SK-N-SH (cell line): ENCODE data around the gene ZSCAN9. TPM values are rescaled to one million over a fixed set of nuclear protein-coding genes. Genes with fewer than 3 reads are reported as not detected.
A peak's percentile ranks its signal among the peaks of the same experiment; 100 is the strongest.

Experiments
- CTCF ChIA-PET: fragments of 300-600, 350-600 bp; formaldehyde crosslinking; extraction: SDS; loops from one replicate; lab custom pipeline; 2021; lab: Yijun Ruan, JAX
- POLR2A ChIA-PET: fragments of 350-600 bp; sonication (Branson Sonifier 250); formaldehyde crosslinking; extraction: SDS; loops from one replicate; lab custom pipeline; 2020; ENCODE audit warnings: antibody characterized with exemption, inconsistent platforms; lab: Yijun Ruan, JAX
- DNase-seq: peaks from one replicate; pipeline ENCODE4 v3.0.0; 2012
- H2AFZ ChIP-seq: fragments of 200-600 bp; sonication (generic); 2 replicates; pipeline ENCODE4 v1.8.1; 2016; ENCODE audit warnings: antibody characterized with exemption, mild to moderate bottlenecking, low read depth
- H3F3A ChIP-seq: fragments of 200-600 bp; sonication (generic); replicated peaks from 2 replicates; pipeline ENCODE3; 2016; ENCODE audit warnings: antibody characterized with exemption, mild to moderate bottlenecking; ENCODE audit not compliant: insufficient read depth
- H3K27ac ChIP-seq, 2 experiments: fragments of 200-500 bp in 1 of 2; fragments of 200-600 bp in 1 of 2; sonication (Bioruptor generic) in 1 of 2; sonication (generic), shearing (Covaris generic) in 1 of 2; 2 replicates each; pipeline versions ENCODE4 v1.5.1 to v1.6.1; 2014 to 2016; ENCODE audit warnings: low read depth in 2 of 2, inconsistent platforms in 1 of 2, low read length in 1 of 2, mild to moderate bottlenecking in 1 of 2, mixed read lengths in 1 of 2
- H3K27me3 ChIP-seq: fragments of 200-600 bp; sonication (generic), shearing (Covaris generic); 2 replicates; pipeline ENCODE4 v1.6.1; 2016; ENCODE audit warnings: mixed run types; ENCODE audit not compliant: insufficient read depth
- H3K36me3 ChIP-seq, 2 experiments: fragments of 200-500 bp in 1 of 2; fragments of 200-600 bp in 1 of 2; sonication (Bioruptor generic) in 1 of 2; sonication (generic) in 1 of 2; replicated peaks in 1 of 2; 2 replicates each; pipeline versions ENCODE3 to v1.5.1; 2014 to 2016; ENCODE audit warnings: low read length in 1 of 2, mild to moderate bottlenecking in 1 of 2; ENCODE audit not compliant: insufficient read depth in 2 of 2, control insufficient read depth in 1 of 2
- H3K4me1 ChIP-seq, 2 experiments: fragments of 200-500 bp in 1 of 2; fragments of 200-600 bp in 1 of 2; sonication (Bioruptor generic) in 1 of 2; sonication (generic), shearing (Covaris generic) in 1 of 2; 2 replicates each; pipeline versions ENCODE4 v1.5.1 to v1.6.1; 2014 to 2016; ENCODE audit warnings: low read depth in 1 of 2, low read length in 1 of 2, mixed run types in 1 of 2; ENCODE audit not compliant: insufficient read depth in 2 of 2, control insufficient read depth in 1 of 2
- H3K4me2 ChIP-seq: fragments of 200-600 bp; sonication (generic), shearing (Covaris generic); 2 replicates; pipeline ENCODE4 v1.6.1; 2017; ENCODE audit warnings: mixed run types
- H3K4me3 ChIP-seq, 2 experiments: fragments of 200-500 bp in 1 of 2; fragments of 200-600 bp in 1 of 2; sonication (Bioruptor generic) in 1 of 2; sonication (generic), shearing (Covaris generic) in 1 of 2; 2 replicates each; pipeline versions ENCODE4 v1.5.1 to v1.8.1; 2014 to 2016; ENCODE audit warnings: low read depth in 2 of 2, inconsistent platforms in 1 of 2, low read length in 1 of 2, mild to moderate bottlenecking in 1 of 2, mixed read lengths in 1 of 2, moderate library complexity in 1 of 2
- H3K79me2 ChIP-seq: fragments of 200-600 bp; sonication (generic); 2 replicates; pipeline ENCODE4 v1.8.1; 2017; ENCODE audit warnings: mild to moderate bottlenecking; ENCODE audit not compliant: insufficient read depth
- H3K9ac ChIP-seq: fragments of 200-600 bp; sonication (generic); 2 replicates; pipeline ENCODE4 v1.6.1; 2017; ENCODE audit warnings: mixed run types
- H3K9me2 ChIP-seq: fragments of 200-600 bp; sonication (generic); 2 replicates; pipeline ENCODE4 v1.6.1; 2017; ENCODE audit warnings: mixed run types
- H3K9me3 ChIP-seq: fragments of 200-600 bp; sonication (generic); 2 replicates; pipeline ENCODE4 v1.6.1; 2017; ENCODE audit warnings: mixed run types, mild to moderate bottlenecking, moderate library complexity
- H4K20me1 ChIP-seq: fragments of 200-600 bp; sonication (generic); 2 replicates; pipeline ENCODE4 v1.6.1; 2017; ENCODE audit warnings: mild to moderate bottlenecking, mixed run types; ENCODE audit not compliant: insufficient read depth
- FOSL2 ChIP-seq: IDR thresholded peaks from 2 replicates; pipeline ENCODE4 v1.4.0; 2012; ENCODE audit warnings: low read depth, mild to moderate bottlenecking, moderate library complexity, borderline replicate concordance
- FOXM1 ChIP-seq: IDR thresholded peaks from 2 replicates; pipeline ENCODE4 v1.4.0; 2012; ENCODE audit warnings: low read depth, mild to moderate bottlenecking
- JUND ChIP-seq: IDR thresholded peaks from 2 replicates; pipeline ENCODE4 v1.4.0; 2012
- MEF2A ChIP-seq: IDR thresholded peaks from 2 replicates; pipeline ENCODE4 v1.4.0; 2012; ENCODE audit warnings: low read depth, borderline replicate concordance
- MXI1 ChIP-seq: IDR thresholded peaks from 2 replicates; pipeline ENCODE4 v1.6.1; 2012; ENCODE audit warnings: mild to moderate bottlenecking, low read depth, low read length, improper control_type of control experiment
- NFIC ChIP-seq: IDR thresholded peaks from 2 replicates; pipeline ENCODE4 v1.4.0; 2012; ENCODE audit warnings: borderline replicate concordance
- RAD21 ChIP-seq: IDR thresholded peaks from 2 replicates; pipeline ENCODE4 v1.6.1; 2012; ENCODE audit warnings: mild to moderate bottlenecking, low read length
- RFX5 ChIP-seq: IDR thresholded peaks from 2 replicates; pipeline ENCODE4 v1.6.1; 2012; ENCODE audit warnings: mild to moderate bottlenecking, improper control_type of control experiment, low read length
- RXRA ChIP-seq: IDR thresholded peaks from 2 replicates; pipeline ENCODE4 v1.4.0; 2012; ENCODE audit warnings: low read depth, mild to moderate bottlenecking, borderline replicate concordance
- SIN3A ChIP-seq: IDR thresholded peaks from 2 replicates; pipeline ENCODE4 v1.6.1; 2012; ENCODE audit warnings: low read depth, mild to moderate bottlenecking, low read length, moderate library complexity, borderline replicate concordance
- SMC3 ChIP-seq: IDR thresholded peaks from 2 replicates; pipeline ENCODE4 v1.6.1; 2012; ENCODE audit warnings: low read depth, low read length, improper control_type of control experiment
- TAF1 ChIP-seq: IDR thresholded peaks from 2 replicates; pipeline ENCODE4 v1.6.1; 2012; ENCODE audit warnings: low read depth, mild to moderate bottlenecking, low read length, moderate library complexity, borderline replicate concordance
- TEAD4 ChIP-seq: IDR thresholded peaks from 2 replicates; pipeline ENCODE4 v1.4.0; 2012; ENCODE audit warnings: mild to moderate bottlenecking, borderline replicate concordance; ENCODE audit not compliant: insufficient read depth
- WGBS: methylation state at CpG from one replicate; pipeline ENCODE4 v1.1.6; 2017; ENCODE audit warnings: low lambda C conversion rate; 5-methylcytosine and 5-hydroxymethylcytosine counted together
- polyA plus RNA-seq, 3 experiments: library from polyadenylated mRNA; depleted of rRNA; stranded (reverse); fragments of >200 nt; gene quantifications; 2 replicates each; pipeline ENCODE4 v1.2.3, GENCODE V29; 2012
- TF ChIP-seq, protein P1 (sequence below): IDR thresholded peaks from 2 replicates; pipeline ENCODE4 v1.4.0; 2012; ENCODE audit warnings: low read depth, borderline replicate concordance
- TF ChIP-seq, protein P2 (sequence below): IDR thresholded peaks from 2 replicates; pipeline ENCODE4; 2012
- TF ChIP-seq, protein P3 (sequence below): fragments of 150-350 bp; IDR thresholded peaks from 2 replicates; pipeline ENCODE4 v1.6.1; 2016; ENCODE audit warnings: mild to moderate bottlenecking, low read depth, low read length
- TF ChIP-seq, protein P4 (sequence below): IDR thresholded peaks from 2 replicates; pipeline ENCODE4 v1.4.0; 2012; ENCODE audit warnings: low read depth, borderline replicate concordance
- TF ChIP-seq, protein P5 (sequence below): IDR thresholded peaks from 2 replicates; pipeline ENCODE4 v1.6.1; 2012; ENCODE audit warnings: mild to moderate bottlenecking, low read depth, low read length, moderate library complexity

ZSCAN9 gene
- polyA plus RNA-seq, 1 of the 3 experiments (the other 2 are of a cell fraction) = 13.7 TPM

DNA sequence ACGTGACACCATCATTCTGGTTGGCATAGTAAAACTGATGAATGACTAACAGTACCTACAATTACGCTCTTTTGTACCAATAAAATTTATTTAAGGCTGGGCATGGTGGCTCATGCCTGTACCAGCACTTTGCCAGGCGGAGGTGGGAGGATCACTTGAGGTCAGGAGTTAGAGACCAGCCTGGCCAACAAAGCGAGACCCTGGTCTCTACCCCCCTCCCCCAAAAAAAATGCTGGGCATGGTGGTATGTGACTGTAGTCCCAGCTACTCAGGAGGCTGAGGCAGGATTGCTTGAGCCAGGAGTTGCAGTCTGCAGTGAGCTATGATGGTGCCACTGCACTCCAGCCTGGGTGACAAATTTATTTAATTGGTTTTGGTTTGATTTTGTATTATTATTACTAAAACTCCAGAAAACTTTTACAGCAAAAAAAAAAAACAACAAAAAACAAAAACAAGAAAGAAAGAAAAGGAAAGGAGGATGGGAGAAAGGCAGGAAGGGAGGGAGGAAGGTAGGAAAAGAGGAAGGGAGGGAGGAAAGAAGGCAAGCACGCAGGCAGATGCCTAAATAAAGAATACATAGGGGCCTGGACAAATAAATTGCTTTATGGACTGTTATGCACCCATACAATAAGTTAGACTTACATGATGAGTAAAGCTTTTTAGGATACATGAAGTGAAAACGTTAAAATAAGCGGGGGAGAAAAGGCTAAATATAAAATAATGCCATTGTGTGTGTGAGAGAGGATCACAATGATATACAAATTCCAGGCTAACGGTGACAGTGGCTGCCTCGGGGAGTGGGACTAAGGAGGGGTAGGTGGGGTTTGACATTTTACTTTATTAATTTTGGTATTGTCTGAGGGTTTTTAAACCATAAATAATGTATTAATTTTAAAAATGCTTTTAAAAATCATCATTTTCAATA, 682 bp upstream of the ZSCAN9 start (continued):
- TF ChIP-seq, protein P1, sequence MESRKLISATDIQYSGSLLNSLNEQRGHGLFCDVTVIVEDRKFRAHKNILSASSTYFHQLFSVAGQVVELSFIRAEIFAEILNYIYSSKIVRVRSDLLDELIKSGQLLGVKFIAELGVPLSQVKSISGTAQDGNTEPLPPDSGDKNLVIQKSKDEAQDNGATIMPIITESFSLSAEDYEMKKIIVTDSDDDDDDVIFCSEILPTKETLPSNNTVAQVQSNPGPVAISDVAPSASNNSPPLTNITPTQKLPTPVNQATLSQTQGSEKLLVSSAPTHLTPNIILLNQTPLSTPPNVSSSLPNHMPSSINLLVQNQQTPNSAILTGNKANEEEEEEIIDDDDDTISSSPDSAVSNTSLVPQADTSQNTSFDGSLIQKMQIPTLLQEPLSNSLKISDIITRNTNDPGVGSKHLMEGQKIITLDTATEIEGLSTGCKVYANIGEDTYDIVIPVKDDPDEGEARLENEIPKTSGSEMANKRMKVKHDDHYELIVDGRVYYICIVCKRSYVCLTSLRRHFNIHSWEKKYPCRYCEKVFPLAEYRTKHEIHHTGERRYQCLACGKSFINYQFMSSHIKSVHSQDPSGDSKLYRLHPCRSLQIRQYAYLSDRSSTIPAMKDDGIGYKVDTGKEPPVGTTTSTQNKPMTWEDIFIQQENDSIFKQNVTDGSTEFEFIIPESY = no peak
- TF ChIP-seq, protein P2, sequence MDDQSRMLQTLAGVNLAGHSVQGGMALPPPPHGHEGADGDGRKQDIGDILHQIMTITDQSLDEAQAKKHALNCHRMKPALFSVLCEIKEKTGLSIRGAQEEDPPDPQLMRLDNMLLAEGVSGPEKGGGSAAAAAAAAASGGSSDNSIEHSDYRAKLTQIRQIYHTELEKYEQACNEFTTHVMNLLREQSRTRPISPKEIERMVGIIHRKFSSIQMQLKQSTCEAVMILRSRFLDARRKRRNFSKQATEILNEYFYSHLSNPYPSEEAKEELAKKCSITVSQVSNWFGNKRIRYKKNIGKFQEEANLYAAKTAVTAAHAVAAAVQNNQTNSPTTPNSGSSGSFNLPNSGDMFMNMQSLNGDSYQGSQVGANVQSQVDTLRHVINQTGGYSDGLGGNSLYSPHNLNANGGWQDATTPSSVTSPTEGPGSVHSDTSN = no peak
- TF ChIP-seq, protein P3, sequence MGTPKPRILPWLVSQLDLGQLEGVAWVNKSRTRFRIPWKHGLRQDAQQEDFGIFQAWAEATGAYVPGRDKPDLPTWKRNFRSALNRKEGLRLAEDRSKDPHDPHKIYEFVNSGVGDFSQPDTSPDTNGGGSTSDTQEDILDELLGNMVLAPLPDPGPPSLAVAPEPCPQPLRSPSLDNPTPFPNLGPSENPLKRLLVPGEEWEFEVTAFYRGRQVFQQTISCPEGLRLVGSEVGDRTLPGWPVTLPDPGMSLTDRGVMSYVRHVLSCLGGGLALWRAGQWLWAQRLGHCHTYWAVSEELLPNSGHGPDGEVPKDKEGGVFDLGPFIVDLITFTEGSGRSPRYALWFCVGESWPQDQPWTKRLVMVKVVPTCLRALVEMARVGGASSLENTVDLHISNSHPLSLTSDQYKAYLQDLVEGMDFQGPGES = no peak
- TF ChIP-seq MEF2A (no peak), RXRA (no peak), RFX5 (no peak)

DNA sequence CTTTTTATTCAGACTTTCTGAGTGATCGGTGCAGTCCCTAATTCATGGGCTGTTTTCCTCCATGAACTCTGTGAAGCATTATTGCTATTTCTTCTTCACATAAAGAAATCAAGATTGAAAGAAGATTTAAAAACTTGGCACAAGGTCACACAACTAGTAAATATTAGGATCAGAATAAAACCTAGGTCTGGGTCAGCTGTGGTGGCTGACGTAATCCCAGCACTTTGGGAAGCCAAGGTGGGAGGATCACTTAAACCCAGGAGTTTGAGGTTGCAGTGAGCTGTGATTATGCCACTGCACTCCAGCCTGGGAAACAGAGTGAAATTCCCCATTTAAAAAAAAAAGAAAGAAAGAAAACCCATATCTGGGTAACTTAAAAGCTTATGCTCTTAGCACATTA, 1.4 kb downstream of the ZSCAN9 start:
- H3F3A ChIP-seq = no peaks in the 10 kb centered on the region
- TF ChIP-seq, protein P3 = no peak
- TF ChIP-seq, protein P4, sequence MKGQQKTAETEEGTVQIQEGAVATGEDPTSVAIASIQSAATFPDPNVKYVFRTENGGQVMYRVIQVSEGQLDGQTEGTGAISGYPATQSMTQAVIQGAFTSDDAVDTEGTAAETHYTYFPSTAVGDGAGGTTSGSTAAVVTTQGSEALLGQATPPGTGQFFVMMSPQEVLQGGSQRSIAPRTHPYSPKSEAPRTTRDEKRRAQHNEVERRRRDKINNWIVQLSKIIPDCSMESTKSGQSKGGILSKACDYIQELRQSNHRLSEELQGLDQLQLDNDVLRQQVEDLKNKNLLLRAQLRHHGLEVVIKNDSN = no peak
- TF ChIP-seq, protein P5, sequence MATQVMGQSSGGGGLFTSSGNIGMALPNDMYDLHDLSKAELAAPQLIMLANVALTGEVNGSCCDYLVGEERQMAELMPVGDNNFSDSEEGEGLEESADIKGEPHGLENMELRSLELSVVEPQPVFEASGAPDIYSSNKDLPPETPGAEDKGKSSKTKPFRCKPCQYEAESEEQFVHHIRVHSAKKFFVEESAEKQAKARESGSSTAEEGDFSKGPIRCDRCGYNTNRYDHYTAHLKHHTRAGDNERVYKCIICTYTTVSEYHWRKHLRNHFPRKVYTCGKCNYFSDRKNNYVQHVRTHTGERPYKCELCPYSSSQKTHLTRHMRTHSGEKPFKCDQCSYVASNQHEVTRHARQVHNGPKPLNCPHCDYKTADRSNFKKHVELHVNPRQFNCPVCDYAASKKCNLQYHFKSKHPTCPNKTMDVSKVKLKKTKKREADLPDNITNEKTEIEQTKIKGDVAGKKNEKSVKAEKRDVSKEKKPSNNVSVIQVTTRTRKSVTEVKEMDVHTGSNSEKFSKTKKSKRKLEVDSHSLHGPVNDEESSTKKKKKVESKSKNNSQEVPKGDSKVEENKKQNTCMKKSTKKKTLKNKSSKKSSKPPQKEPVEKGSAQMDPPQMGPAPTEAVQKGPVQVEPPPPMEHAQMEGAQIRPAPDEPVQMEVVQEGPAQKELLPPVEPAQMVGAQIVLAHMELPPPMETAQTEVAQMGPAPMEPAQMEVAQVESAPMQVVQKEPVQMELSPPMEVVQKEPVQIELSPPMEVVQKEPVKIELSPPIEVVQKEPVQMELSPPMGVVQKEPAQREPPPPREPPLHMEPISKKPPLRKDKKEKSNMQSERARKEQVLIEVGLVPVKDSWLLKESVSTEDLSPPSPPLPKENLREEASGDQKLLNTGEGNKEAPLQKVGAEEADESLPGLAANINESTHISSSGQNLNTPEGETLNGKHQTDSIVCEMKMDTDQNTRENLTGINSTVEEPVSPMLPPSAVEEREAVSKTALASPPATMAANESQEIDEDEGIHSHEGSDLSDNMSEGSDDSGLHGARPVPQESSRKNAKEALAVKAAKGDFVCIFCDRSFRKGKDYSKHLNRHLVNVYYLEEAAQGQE = no peak
- TF ChIP-seq NFIC = no peak
- no peak for TF ChIP-seq MXI1
- TF ChIP-seq RAD21 = no peak
- TF ChIP-seq SMC3 = no peak
- no peak for TF ChIP-seq TAF1
- no peak for TF ChIP-seq FOXM1
- no peak for TF ChIP-seq JUND
- no peak for TF ChIP-seq SIN3A
- TF ChIP-seq TEAD4 = no peak
- no peak for TF ChIP-seq FOSL2
- TF ChIP-seq, protein P2 = no peak

More for the DNA sequence above, 1.4 kb downstream of the ZSCAN9 start:
- peak overlapping the region; percentile 84 for H3K4me2 ChIP-seq
- ChIA-PET POLR2A (no interaction called here), CTCF (interaction anchor here (1.2 to 3.3 kb wide), 3 partner anchors 51 to 130 kb away, joined by 3 to 10 read pairs (median 3); no protein-coding TSS in a partner anchor)
- no peak overlapping the region for H3K27ac ChIP-seq
- H3K9me2 ChIP-seq = no peaks in the 10 kb centered on the region
- H3K9ac ChIP-seq = no peak overlapping the region
- H2AFZ ChIP-seq = no peak overlapping the region
- H3K36me3 ChIP-seq = peaks cover 39 to 42% of the 10 kb centered on the region in 2 experiments
- peaks cover 0 to 7% of the 10 kb centered on the region in 2 experiments; a peak in 3 of 4 replicates for H3K4me1 ChIP-seq
- DNase-seq = no peak
- WGBS = 96% methylated on average over 2 of the region's 2 CpGs
- no peaks in the 10 kb centered on the region for H3K9me3 ChIP-seq
- no peaks in the 10 kb centered on the region for H3K27me3 ChIP-seq
- H4K20me1 ChIP-seq = no peaks in the 10 kb centered on the region
- peak overlapping the region in 1 of 2 experiments; percentile 78; a peak in 1 of 4 replicates for H3K4me3 ChIP-seq
- H3K79me2 ChIP-seq = peaks cover 46% of the 10 kb centered on the region
